ENCODE measurements around the gene MRGPRG.

The MRGPRG gene

GRCh38 chr11:3206922-3207204 is 11.8 kb downstream of the MRGPRG start:
- DNase-seq (ENCODE audit: low spot score): no peak

- no peak for DNase-seq (ENCODE audit: low spot score)
Observed at GRCh38 chr11:3206156-3206921, 12.3 kb downstream of the MRGPRG start.

GRCh38 chr11:3205261-3206155 is 13.1 kb downstream of the MRGPRG start:
- no peak for DNase-seq (ENCODE audit: low spot score)

- DNase-seq (ENCODE audit: low spot score): no peak
Observed at GRCh38 chr11:3204141-3205015, 14.2 kb downstream of the MRGPRG start.

GRCh38 chr11:3203221-3204043 is 15.2 kb downstream of the MRGPRG start:
- no peak for DNase-seq (ENCODE audit: low spot score)

GRCh38 chr11:3202759-3203158 is 15.9 kb downstream of the MRGPRG start:
- no peak for DNase-seq (ENCODE audit: low spot score)

- DNase-seq (ENCODE audit: low spot score): no peak
Observed at GRCh38 chr11:3202305-3202704, 16.3 kb downstream of the MRGPRG start.

- DNase-seq (ENCODE audit: low spot score): no peak
Observed at GRCh38 chr11:3201677-3202181, 16.9 kb downstream of the MRGPRG start.

GRCh38 chr11:3201112-3201581 is 17.5 kb downstream of the MRGPRG start:
- peak; percentile 28 for DNase-seq (ENCODE audit: low spot score)

GRCh38 chr11:3200388-3201111 is 18.1 kb downstream of the MRGPRG start:
- DNase-seq (ENCODE audit: low spot score): peak; percentile 22

- peak; percentile 33 for DNase-seq (ENCODE audit: low spot score)
Observed at GRCh38 chr11:3199537-3200295, 18.9 kb downstream of the MRGPRG start.

GRCh38 chr11:3198815-3199214 is 19.8 kb downstream of the MRGPRG start:
- peak; percentile 22 for DNase-seq (ENCODE audit: low spot score)

- DNase-seq (ENCODE audit: low spot score): peak; percentile 31
Observed at GRCh38 chr11:3197878-3198528, 20.6 kb downstream of the MRGPRG start.

- peak; percentile 13 for DNase-seq (ENCODE audit: low spot score)
Observed at GRCh38 chr11:3197044-3197695, 21.4 kb downstream of the MRGPRG start.

- peak; percentile 33 for DNase-seq (ENCODE audit: low spot score)
Observed at GRCh38 chr11:3196161-3197043, 22.2 kb downstream of the MRGPRG start.

GRCh38 chr11:3195251-3196160 is 23.1 kb downstream of the MRGPRG start:
- DNase-seq (ENCODE audit: low spot score): peak; percentile 69

All from D341Med (cell line).